AG04450 (cell line): ENCODE results near the gene LRRC2. TPM values are rescaled to one million over a fixed set of nuclear protein-coding genes. Genes with fewer than 3 reads are reported as not detected.

Source experiments
- CTCF ChIA-PET: fragments of 300-600, 350-600 bp; formaldehyde crosslinking; extraction: SDS; loops from one replicate; lab custom pipeline; 2022; ENCODE audit warnings: antibody characterized with exemption, inconsistent platforms; lab: Charles Lee
- POLR2A ChIA-PET: fragments of 350-600 bp; formaldehyde crosslinking; extraction: SDS; loops from one replicate; lab custom pipeline; 2021; ENCODE audit warnings: antibody characterized with exemption, inconsistent platforms; lab: Yijun Ruan, JAX
- DNase-seq: peaks from one replicate; pipeline ENCODE4 v3.0.0-alpha.2; 2011; ENCODE audit warnings: low read depth, low spot score
- H3K27ac ChIP-seq: one replicate; pipeline ENCODE4 v1.5.1; 2012; ENCODE audit warnings: low read depth, low read length, control low read depth
- H3K27me3 ChIP-seq: one replicate; pipeline ENCODE4 v1.6.0; 2012; ENCODE audit warnings: low read length; ENCODE audit not compliant: control insufficient read depth, insufficient read depth
- H3K4me3 ChIP-seq: 2 replicates; pipeline ENCODE4 v1.5.1; 2011; ENCODE audit warnings: mild to moderate bottlenecking, low read depth, low read length, control low read depth
- H3K9me3 ChIP-seq: 2 replicates; pipeline ENCODE4 v1.5.1; 2012; ENCODE audit warnings: low read length; ENCODE audit not compliant: control insufficient read depth, insufficient read depth
- CTCF ChIP-seq: IDR thresholded peaks from 2 replicates; pipeline ENCODE4 v1.5.1; 2011; ENCODE audit warnings: low read depth, low read length, control low read depth, inconsistent platforms
- polyA plus RNA-seq: library from polyadenylated mRNA; depleted of rRNA; stranded (reverse); fragments of >200 nt; gene quantifications from 2 replicates; pipeline ENCODE4 v1.2.3, GENCODE V29; 2011

Gene LRRC2
- polyA plus RNA-seq, 1 experiment, result 4.2 TPM

- POLR2A ChIA-PET, result no interaction called here
- no peak for DNase-seq
- no peaks in the 10 kb centered on the region for H3K27me3 ChIP-seq
- no peaks in the 10 kb centered on the region for H3K9me3 ChIP-seq
- no peak overlapping the region for H3K27ac ChIP-seq
- H3K4me3 ChIP-seq, result no peak overlapping the region
- CTCF ChIA-PET, result interaction anchor here (0.9 kb wide), 1 partner anchor 109 kb away, joined by 5 read pairs; no protein-coding TSS in a partner anchor
- TF ChIP-seq CTCF, result no peak
Observed at GRCh38 chr3:46520531-46520930, 45.6 kb downstream of the LRRC2 start.

GRCh38 chr3:46519952-46520351, 46.1 kb downstream of the LRRC2 start:
- no peaks in the 10 kb centered on the region for H3K9me3 ChIP-seq
- no peak overlapping the region for H3K4me3 ChIP-seq
- no peak overlapping the region for H3K27ac ChIP-seq
- no peaks in the 10 kb centered on the region for H3K27me3 ChIP-seq
- no peak for DNase-seq
- ChIA-PET POLR2A (no interaction called here), CTCF (interaction anchor here (0.9 kb wide), 1 partner anchor 110 kb away, joined by 5 read pairs; no protein-coding TSS in a partner anchor)
- TF ChIP-seq CTCF, result no peak

GRCh38 chr3:46517784-46518181, 48.3 kb downstream of the LRRC2 start:
- TF ChIP-seq CTCF, result no peak
- H3K4me3 ChIP-seq, result no peak overlapping the region
- no peaks in the 10 kb centered on the region for H3K9me3 ChIP-seq
- H3K27ac ChIP-seq, result no peak overlapping the region
- ChIA-PET POLR2A (no interaction called here), CTCF (interaction anchor here (1.8 kb wide), 1 partner anchor 29 kb away, joined by 9 read pairs; no protein-coding TSS in a partner anchor)
- no peak for DNase-seq
- H3K27me3 ChIP-seq, result no peaks in the 10 kb centered on the region

- no peak overlapping the region for H3K27ac ChIP-seq
- H3K9me3 ChIP-seq, result no peaks in the 10 kb centered on the region
- H3K27me3 ChIP-seq, result no peaks in the 10 kb centered on the region
- ChIA-PET POLR2A (interaction anchor here (0.8 kb wide), 1 partner anchor 14 kb away, joined by 5 read pairs; no protein-coding TSS in a partner anchor), CTCF (interaction anchor here (0.7 to 1.8 kb wide), 2 partner anchors 29 to 166 kb away, joined by 3 to 9 read pairs; no protein-coding TSS in a partner anchor)
- H3K4me3 ChIP-seq, result no peak overlapping the region
- TF ChIP-seq CTCF, result no peak
- DNase-seq, result no peak
Observed at GRCh38 chr3:46517016-46517783, 48.9 kb downstream of the LRRC2 start.

GRCh38 chr3:46516521-46516920, 49.6 kb downstream of the LRRC2 start:
- DNase-seq, result no peak
- H3K9me3 ChIP-seq, result no peaks in the 10 kb centered on the region
- CTCF ChIA-PET, result interaction anchor here (1.8 kb wide), 1 partner anchor 28 kb away, joined by 9 read pairs; no protein-coding TSS in a partner anchor
- no peak overlapping the region for H3K27ac ChIP-seq
- H3K27me3 ChIP-seq, result no peaks in the 10 kb centered on the region
- H3K4me3 ChIP-seq, result no peak overlapping the region
- no peak for TF ChIP-seq CTCF
- POLR2A ChIA-PET, result interaction anchor here (0.8 kb wide), 1 partner anchor 13 kb away, joined by 5 read pairs; no protein-coding TSS in a partner anchor
